Ureter (tissue), 1 donor: ENCODE results near the gene IL32. TPM values are rescaled to one million over a fixed set of nuclear protein-coding genes. Genes with fewer than 3 reads are reported as not detected.
"Not testable (repeated sequence)": the region's sequence is repeated elsewhere in the genome, so short reads cannot be mapped to it uniquely, and the experiment has no call there.

Experiments
- DNase-seq: peaks from one replicate; pipeline ENCODE4 v3.0.0-alpha.2; 2020; ENCODE audit warnings: low spot score
- total RNA-seq: library from RNA; stranded (reverse); gene quantifications from one replicate; pipeline ENCODE4 v1.2.4, GENCODE V29; 2023
- donor health status: DM: yes; HTN: yes; CAD: no.

The IL32 gene
- total RNA-seq, 1 donor from 2014 or later = 13.7 TPM

GRCh38 chr16:3051494-3051893 lies 13.9 kb upstream of the IL32 start:
- no peak for DNase-seq

- not testable (repeated sequence) for DNase-seq
Observed at GRCh38 chr16:3052571-3053329, 12.7 kb upstream of the IL32 start.

- not testable (repeated sequence) for DNase-seq
Observed at GRCh38 chr16:3053330-3053710, 12.1 kb upstream of the IL32 start.

GRCh38 chr16:3054965-3055733 lies 10.3 kb upstream of the IL32 start:
- DNase-seq = no peak

- DNase-seq = not testable (repeated sequence)
Observed at GRCh38 chr16:3055734-3056115, 9.7 kb upstream of the IL32 start.

GRCh38 chr16:3056336-3057180 lies 8.9 kb upstream of the IL32 start:
- no peak for DNase-seq

- DNase-seq = no peak
Observed at GRCh38 chr16:3057181-3058138, 8.0 kb upstream of the IL32 start.

- peak; percentile 72 for DNase-seq
Observed at GRCh38 chr16:3058139-3059030, 7.1 kb upstream of the IL32 start.

GRCh38 chr16:3059041-3059722 lies 6.3 kb upstream of the IL32 start:
- peak; percentile 86 for DNase-seq

GRCh38 chr16:3059723-3060242 lies 5.7 kb upstream of the IL32 start:
- no peak for DNase-seq

GRCh38 chr16:3060339-3061127 lies 4.9 kb upstream of the IL32 start:
- no peak for DNase-seq

- DNase-seq = no peak
Observed at GRCh38 chr16:3062553-3062952, 2.9 kb upstream of the IL32 start.

GRCh38 chr16:3063625-3064386 lies 1.6 kb upstream of the IL32 start:
- no peak for DNase-seq

- no peak for DNase-seq
Observed at GRCh38 chr16:3065742-3066439, 451 bp downstream of the IL32 start.

- no peak for DNase-seq
Observed at GRCh38 chr16:3066440-3066748, 954 bp downstream of the IL32 start.

GRCh38 chr16:3068487-3068886 lies 3.0 kb downstream of the IL32 start:
- no peak for DNase-seq

GRCh38 chr16:3069146-3069545 lies 3.7 kb downstream of the IL32 start:
- DNase-seq = not testable (repeated sequence)
